Measurements from ENCODE around the gene OR9Q2. TPM values are rescaled to one million over a fixed set of nuclear protein-coding genes. Genes with fewer than 3 reads are reported as not detected.
"Not testable (repeated sequence)": the region's sequence is repeated elsewhere in the genome, so short reads cannot be mapped to it uniquely, and the experiment has no call there.

The OR9Q2 gene, protein sequence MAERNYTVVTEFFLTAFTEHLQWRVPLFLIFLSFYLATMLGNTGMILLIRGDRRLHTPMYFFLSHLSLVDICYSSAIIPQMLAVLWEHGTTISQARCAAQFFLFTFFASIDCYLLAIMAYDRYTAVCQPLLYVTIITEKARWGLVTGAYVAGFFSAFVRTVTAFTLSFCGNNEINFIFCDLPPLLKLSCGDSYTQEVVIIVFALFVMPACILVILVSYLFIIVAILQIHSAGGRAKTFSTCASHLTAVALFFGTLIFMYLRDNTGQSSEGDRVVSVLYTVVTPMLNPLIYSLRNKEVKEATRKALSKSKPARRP
- polyA plus RNA-seq = not detected

DNA sequence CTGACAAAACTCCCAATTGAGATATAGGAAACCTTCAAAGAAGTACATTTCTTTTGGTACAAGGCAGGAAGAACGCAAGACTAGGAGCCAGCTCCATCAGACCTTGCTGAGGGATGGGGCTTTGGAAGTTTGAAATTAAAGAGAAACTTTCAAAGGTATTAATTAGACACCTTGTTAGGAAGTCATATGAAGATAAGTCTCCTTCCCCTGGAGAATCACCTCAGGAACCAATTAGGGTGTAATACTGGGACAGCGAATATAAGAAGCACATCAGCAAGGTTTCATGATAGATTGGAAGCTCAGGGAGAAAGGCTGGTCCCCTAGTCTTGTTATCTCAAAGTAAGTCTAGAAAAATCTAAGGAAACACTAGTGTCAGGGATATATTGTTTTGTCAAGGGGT is at the start of gene OR9Q2:
Gene OR9Q2, plus strand, starts transcription at position 301 of the 400 bp plus-strand sequence. CDS start 1,421 bp downstream, outside the sequence.
- H3K27ac ChIP-seq (ENCODE audit: low read depth, low read length) = no peak within 1 kb of the TSS
- WGBS, 3 donors = 84 to 91% (median 90%) methylated on average over 2 of the region's 2 CpGs

DNA sequence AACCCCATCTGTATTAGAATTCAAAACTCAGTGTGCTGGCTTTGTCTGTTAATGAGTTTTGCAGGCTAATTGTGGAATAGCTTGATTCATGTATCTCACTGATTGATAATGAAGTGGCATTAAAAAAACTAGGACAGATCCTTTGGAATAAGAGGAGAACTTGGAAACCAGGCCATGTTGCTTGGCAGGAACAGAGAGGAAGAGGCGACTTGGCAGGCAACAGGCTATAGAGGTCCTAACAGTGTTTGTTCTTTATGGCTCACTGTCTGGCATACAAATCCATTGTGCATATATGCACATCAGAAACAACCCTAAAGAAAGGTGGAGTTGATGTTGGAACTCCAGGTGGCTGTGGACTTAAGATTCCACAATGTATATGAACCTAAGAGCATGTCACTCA is 46.1 kb upstream of the OR9Q2 start:
- H3K27ac ChIP-seq (ENCODE audit: low read depth, low read length) = no peak overlapping the region
- WGBS, 3 donors = 76 to 83% (median 77%) methylated on average over 1 of the region's 1 CpG

DNA sequence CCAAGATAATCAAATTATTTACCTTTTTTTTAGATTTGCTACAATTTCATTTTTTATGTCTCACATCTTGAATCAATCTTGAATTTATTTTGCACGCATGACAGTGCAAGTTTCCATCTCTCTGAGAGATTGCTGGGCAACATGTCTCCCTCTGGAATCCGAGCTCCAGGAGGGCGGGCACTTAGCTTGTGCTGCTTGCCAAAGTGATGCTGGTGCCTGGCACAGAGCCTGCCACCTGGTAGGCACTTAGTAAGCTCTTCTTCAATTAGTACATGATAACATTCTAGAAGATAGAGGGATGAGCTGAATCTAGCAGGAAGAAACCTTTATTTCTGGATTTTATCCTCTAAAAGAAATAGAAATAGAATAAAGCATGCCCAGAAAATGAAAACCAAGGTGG is 36.1 kb upstream of the OR9Q2 start:
- 72 to 84% (median 80%) methylated on average over 3 of the region's 3 CpGs for WGBS, 3 donors
- H3K27ac ChIP-seq (ENCODE audit: low read depth, low read length) = no peak overlapping the region

DNA sequence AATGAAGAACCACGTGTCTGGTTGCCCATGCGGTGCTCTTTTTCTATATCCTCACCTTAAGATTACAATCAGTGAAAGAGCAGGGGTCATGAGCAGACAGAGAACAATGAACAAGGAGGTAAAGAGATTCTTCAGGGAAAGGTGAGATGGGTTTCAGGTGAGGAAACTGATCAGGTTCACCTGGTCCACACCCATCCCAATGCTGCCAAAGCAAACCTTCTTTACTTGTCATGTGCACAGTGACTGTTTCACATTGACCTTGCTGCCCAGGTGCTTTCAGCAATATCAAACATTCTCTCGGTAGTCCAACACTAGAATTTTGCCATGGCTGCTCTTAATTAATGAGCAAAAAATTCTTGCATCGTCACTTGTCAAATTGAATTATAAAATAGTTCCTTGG is 24.5 kb upstream of the OR9Q2 start:
- WGBS, 3 donors = 57 to 84% (median 83%) methylated on average over 4 of the region's 4 CpGs
- H3K27ac ChIP-seq (ENCODE audit: low read depth, low read length) = no peak overlapping the region

DNA sequence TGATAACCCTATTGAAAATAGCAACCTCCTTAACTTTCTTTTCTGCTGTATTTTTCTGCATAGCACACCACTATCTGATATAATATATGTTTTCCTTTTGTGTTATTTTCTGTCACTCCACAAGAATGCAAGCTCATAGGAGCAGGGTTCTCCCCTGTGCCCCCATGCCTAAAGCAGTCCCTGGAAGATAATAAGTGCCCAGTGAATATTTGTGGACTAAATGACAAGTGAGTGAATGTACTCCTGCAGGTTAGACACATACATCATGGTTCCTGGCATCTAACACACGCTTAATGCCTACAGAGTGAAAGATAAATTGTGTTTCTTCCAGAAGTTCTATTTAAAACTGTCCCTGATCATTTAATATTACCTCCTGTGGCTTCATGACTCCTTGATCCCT is 23.9 kb upstream of the OR9Q2 start:
- WGBS, 3 donors = 48 to 73% (median 64%) methylated on average over 1 of the region's 1 CpG

DNA sequence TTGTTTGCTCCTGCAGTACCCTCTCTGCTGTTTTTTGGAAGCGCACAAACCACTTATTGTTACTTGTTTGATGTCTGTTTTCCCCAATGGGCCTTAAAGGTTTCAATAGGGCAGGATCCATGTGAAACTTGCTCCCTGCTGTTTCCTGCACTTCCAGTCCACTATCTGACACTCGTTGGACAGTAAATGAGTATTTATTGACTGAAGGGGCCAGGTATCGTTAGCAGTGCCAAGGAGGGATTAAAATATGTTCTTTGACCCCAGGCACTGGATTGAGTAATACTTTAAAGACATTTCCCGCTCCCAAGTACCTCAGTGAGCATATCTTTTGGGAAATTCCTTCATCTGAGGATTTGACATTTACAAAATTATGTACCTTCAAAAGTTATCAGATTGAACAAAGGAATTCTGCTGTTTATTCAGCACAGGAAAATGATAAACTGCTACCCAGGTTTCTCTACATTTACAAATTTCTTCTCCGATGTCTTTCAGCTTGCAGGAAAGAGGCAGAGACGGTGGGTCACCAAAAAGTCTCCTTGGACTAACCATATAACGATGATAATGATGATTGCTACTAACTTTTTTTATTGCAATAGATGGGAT is 23.3 kb upstream of the OR9Q2 start:
- no peak overlapping the region for H3K27ac ChIP-seq (ENCODE audit: low read depth, low read length)
- WGBS, 3 donors = 42 to 68% (median 64%) methylated on average over 7 of the region's 7 CpGs

More for the DNA sequence above, 23.9 kb upstream of the OR9Q2 start:
- H3K27ac ChIP-seq (ENCODE audit: low read depth, low read length) = no peak overlapping the region

DNA sequence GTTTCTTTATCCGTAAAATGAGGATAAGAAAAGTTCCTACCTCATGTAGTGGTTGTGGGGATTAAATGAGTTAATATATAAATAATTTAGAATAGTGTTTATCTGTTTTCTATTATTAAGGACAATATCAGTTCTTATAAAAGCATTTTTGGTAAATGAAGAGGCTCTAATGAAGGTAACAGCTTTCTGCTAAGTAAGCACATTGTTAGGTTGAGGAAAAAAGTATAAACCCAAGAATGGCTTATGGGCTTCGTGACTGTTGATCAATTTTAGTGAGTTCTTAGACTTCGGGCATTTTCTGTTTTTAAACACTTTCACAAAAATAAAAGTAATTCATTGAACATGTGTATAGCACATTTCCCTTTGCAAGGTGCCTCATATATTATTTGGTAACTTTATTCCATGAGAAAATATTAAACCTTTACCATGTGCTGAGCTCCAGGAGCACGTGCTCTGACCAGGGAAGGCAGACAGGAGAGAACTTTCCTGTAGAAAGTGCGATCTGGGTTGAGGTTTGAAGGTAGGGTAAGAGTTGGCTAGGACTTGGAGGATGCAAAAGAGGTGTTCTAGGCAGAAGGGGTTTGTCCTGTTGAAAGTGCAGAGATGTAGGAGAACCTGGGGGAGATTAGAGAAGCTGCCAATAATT is 11.3 kb upstream of the OR9Q2 start:
- WGBS, 3 donors = 74 to 85% (median 81%) methylated on average over 5 of the region's 5 CpGs
- no peak overlapping the region for H3K27ac ChIP-seq (ENCODE audit: low read depth, low read length)

DNA sequence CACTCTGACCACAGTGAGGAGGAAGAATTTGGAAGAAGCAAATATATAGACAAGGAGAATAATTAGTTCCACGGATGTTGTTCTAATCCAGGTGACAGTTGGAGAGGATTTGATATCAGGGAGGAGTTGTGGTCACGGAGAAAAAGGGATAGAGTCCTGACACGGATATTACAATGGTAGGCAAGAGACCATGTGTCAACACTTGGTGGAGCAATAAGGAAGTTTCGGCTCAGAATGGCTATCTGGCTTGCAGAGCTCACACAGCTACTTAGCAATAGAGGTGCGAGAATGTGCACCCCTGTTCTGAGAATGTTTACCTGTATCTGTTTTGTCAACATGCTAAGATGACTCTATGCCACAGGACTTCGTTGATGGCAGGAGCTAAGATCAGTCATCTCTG is 10.4 kb upstream of the OR9Q2 start:
- 77 to 86% (median 84%) methylated on average over 6 of the region's 6 CpGs for WGBS, 3 donors
- H3K27ac ChIP-seq (ENCODE audit: low read depth, low read length) = no peak overlapping the region

DNA sequence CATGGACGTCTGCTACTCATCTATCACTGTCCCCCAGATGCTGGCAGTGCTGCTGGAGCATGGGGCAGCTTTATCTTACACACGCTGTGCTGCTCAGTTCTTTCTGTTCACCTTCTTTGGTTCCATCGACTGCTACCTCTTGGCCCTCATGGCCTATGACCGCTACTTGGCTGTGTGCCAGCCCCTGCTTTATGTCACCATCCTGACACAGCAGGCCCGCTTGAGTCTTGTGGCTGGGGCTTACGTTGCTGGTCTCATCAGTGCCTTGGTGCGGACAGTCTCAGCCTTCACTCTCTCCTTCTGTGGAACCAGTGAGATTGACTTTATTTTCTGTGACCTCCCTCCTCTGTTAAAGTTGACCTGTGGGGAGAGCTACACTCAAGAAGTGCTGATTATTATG is 9.2 kb upstream of the OR9Q2 start:
- whole genome bisulfite sequencing, 3 donors = 66 to 76% (median 75%) methylated on average over 7 of the region's 7 CpGs
- H3K27ac ChIP-seq (ENCODE audit: low read depth, low read length) = no peak overlapping the region

DNA sequence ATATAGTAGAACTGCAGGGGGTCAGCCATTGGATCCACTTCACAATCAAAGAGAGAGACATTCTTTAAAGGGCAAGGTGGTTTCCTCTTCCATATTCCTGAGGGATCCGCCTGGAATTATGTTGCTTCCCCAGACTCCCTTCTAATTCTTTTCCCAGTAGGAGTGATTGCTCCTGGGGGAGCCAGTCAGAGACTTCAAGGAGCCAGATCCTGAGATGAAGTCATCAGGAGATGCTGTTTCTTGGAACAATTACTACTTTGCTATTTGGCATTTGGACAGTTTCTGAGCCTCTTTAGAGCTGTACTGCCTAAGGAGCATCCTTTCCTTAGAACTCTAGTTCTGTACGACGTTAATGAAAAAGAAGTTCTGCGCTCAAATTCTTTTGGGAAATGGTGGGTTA is 1.9 kb upstream of the OR9Q2 start:
- H3K27ac ChIP-seq (ENCODE audit: low read depth, low read length) = no peak overlapping the region
- 70 to 90% (median 81%) methylated on average over 4 of the region's 4 CpGs for WGBS, 3 donors

DNA sequence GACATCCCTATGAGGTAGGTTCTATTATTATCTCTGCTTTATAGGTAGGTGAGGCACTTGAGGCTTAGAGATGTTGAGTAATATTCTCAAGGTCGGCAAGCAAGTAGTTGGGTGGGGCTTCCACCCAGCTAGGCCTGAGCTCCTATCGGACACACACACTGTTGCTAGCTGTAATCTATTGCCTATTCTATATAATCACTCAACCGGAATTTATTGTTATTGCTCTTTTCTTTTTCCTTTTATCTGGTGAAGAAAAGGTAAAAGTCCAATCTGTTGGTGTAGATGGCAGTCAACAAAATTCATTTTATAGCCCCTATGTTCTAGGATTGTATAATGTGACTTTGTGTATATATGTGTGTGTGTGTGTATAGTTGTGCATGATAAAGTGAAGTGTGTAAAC is 3.4 kb downstream of the OR9Q2 start:
- 71 to 83% (median 77%) methylated on average over 3 of the region's 3 CpGs for WGBS, 3 donors
- H3K27ac ChIP-seq (ENCODE audit: low read depth, low read length) = no peak overlapping the region

DNA sequence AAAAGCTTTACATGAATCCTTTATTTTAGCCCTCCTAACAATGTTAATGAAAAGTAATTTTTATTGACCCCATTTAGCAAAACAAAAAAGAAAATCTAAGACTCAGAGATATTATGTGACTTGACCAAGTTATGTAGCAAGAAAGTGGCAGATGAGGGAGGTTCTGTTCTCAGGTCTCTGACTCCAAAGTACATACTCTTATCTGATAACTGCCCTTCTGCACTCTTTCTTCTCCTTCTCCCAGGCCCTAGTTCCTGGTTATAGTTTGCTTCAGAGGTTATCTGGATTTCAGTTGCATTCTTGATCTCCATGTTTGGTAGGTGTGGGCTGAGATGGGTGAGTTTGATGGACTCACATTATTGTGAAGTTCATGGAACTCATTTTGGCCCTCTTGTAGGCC is 4.5 kb downstream of the OR9Q2 start:
- H3K27ac ChIP-seq (ENCODE audit: low read depth, low read length) = no peak overlapping the region

DNA sequence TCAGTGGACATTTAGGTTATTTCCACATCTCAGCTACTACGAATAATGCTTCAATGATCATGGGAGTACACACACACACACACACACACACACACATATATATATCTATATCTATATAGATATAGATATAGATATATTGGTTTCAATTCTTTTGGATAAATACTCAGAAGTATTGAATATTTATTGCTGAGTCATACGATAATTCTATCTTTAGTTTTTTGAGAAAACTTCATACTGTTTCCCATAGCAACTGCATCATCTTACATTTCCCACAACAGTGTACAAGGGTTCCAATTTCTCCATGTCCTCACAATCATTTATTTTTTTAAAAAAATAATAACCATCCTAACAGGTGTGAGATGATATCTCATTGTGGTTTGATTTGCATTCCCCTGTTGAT is 7.1 kb downstream of the OR9Q2 start:
- no peak overlapping the region for H3K27ac ChIP-seq (ENCODE audit: low read depth, low read length)
- WGBS, 3 donors = 85 to 93% (median 89%) methylated on average over 2 of the region's 2 CpGs

DNA sequence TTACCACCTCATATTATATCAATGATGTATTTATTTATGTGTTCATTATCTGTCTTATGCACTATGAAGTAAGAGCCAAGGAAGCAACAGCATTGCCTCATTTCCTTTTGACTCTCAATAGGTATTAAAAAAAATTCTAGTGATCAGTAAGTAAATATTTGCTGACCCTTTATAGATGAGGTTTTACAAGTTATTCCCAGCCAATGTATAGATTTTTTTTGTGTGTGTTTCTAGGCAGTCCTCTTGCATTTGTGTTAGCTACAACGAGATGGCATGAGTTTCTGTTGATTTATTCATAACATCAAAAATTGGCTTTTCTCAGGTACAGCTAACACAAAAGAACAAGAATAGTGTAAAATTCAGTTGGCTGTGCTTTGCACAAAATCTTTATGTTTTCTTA is 10.4 kb downstream of the OR9Q2 start:
- WGBS, 3 donors = 28 to 70% (median 65%) methylated on average over 1 of the region's 1 CpG

DNA sequence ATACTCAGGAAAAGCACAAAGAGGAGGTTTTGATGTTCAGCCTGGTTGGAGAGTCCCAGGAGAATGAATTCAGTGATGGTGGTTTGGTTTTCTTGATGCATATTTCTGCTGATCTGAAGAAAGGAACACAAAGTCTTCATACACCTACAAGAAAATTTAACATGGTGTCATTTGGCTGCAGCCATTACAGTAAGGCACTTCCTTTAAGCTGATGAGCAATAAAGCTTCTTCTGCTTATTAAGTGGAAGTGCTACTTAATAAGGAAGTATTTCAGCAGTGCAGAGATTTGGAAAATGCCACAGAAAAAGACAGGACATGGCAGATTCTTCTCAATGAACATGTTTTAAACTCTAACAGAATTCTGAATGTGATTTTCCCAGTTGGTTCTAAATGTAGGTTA is 15.2 kb downstream of the OR9Q2 start, which contains the start of gene OR1S2:
Gene OR1S2, minus strand, starts transcription at position 101 of the 400 bp plus-strand sequence. Its CDS starts 0 bp downstream, at position 101.
- no peak within 1 kb of the TSS for H3K27ac ChIP-seq (ENCODE audit: low read depth, low read length)

More for the DNA sequence above, 10.4 kb downstream of the OR9Q2 start:
- H3K27ac ChIP-seq (ENCODE audit: low read depth, low read length) = no peak overlapping the region

DNA sequence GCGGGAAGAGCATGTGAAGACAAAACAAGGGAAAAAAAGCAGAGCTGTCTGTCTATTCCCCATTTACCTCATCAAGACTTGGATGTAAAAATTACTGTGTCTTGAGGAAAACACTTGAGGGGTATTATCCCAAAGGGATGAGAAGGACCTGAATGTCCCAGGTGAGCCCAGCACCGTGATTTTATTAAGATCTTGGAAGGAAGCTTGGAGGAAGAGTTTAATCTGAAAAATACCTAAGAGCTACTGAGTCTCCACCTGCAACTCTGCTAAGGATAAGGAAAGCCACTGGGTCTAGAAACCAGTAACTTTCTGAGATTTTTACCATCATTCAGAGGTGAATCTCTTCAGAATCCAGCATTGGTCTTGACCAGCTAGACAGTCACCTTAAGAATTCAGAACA is 23.6 kb downstream of the OR9Q2 start, which contains the start of gene OR1S1:
Gene OR1S1, plus strand, starts transcription at position 301 of the 400 bp plus-strand sequence.
- not testable (repeated sequence) for H3K27ac ChIP-seq (ENCODE audit: low read depth, low read length)
- WGBS, 3 donors = 83 to 86% (median 85%) methylated on average over 1 to 2 of the region's 2 CpGs

DNA sequence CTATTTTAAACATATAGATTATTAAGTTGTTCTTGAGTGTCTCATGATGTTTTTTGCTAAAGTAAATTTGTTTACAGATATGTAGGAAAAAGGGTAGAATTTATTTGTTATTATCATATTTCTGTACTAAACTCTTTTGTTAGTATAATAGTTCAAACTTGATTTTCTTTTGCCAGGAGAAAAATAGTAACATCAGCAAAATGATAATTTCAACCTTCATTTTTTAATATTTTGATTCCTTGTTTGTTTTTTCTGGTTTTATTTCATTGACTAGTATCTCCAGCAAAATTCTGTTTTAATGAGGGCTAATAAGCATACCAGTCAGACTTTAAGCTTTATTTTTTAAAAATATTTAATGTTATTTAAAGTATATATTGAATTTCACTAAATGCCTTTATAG is 27.6 kb downstream of the OR9Q2 start:
- H3K27ac ChIP-seq (ENCODE audit: low read depth, low read length) = no peak overlapping the region

DNA sequence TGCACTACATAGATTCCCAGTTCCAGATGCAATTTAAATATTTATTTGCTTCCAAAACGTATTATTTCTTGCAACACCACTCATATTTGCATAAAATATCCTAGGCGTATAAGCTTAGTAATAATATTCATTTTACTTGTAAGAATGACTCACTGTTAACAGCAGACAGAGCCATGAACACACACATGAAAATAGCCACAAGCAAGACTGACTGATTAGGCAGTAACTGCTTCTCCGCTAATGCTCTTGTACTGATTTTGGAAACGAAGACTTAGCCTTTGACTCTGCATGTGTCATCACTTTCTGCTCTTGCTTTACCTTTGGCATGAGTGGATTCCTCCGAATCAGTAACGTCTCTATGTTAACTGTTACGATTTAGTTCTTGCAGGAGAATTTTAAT is 33.9 kb downstream of the OR9Q2 start:
- H3K27ac ChIP-seq (ENCODE audit: low read depth, low read length) = no peak overlapping the region
- WGBS, 3 donors = 73 to 80% (median 74%) methylated on average over 7 of the region's 7 CpGs

DNA sequence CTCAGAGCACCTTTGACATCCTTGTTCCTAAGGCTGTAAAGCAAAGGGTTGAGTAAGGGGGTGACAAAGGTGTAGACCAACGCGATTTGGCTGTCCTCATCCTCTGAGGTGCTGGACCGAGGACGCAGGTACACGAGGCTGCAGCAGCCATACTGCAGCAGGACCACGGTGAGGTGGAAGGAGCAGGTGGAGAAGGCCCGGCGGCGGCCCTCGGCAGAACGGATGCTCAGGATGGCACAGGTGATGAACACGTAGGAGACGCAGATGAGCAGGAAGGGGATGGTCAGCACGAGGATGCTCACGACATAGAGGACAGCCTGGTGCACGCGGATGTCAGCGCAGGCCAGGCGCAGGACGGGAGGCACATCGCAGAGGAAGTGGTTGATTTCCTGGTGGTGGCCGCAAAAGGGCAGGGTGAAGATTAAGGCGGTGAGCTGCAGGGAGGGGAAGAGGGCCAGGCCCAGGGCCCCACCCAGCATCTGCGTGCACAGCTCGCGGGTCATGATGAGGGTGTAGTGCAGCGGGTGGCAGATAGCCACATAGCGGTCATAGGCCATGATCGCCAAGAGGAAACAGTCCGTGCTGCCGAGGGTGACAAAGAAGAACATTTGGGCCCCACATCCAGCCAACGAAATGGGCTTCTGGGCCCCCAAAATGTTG is 39.2 kb downstream of the OR9Q2 start:
- WGBS, 3 donors = 90 to 92% (median 91%) methylated on average over 32 of the region's 32 CpGs

More for the DNA sequence above, 39.2 kb downstream of the OR9Q2 start:
- no peak overlapping the region for H3K27ac ChIP-seq (ENCODE audit: low read depth, low read length)

All from adipose tissue (tissue), 3 donors.